Activated CD8-positive, alpha-beta memory T cell treated with anti-CD3 and anti-CD28 coated beads, Interleukin-2, amount 50 U/mL, for 24 hours (primary cell): ENCODE results near the gene FDXACB1.

Experiments used
- DNase-seq: peaks from one replicate; pipeline ENCODE4 v3.0.0-alpha.2; 2020; ENCODE audit errors: extremely low read depth

The FDXACB1 gene

DNA sequence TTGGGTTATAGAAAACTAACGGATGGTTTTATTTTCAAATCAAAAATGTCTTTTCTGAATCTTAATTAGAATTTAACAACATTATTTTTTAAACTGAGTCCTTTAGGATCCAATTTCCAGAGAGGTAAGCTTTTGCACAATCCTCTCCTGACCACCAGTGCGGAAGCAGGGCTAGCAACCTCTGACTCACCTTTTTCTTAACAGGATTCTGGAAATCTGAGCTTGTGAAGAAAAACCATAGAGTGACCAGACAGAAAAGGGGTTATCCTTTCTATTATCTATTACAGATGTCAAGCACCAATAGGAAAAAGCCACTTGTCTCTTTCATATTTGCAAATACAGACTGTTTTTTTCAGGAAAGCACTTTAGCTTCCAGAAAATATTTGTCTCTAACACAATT, 32.9 kb downstream of the FDXACB1 start:
- no peak for DNase-seq

DNA sequence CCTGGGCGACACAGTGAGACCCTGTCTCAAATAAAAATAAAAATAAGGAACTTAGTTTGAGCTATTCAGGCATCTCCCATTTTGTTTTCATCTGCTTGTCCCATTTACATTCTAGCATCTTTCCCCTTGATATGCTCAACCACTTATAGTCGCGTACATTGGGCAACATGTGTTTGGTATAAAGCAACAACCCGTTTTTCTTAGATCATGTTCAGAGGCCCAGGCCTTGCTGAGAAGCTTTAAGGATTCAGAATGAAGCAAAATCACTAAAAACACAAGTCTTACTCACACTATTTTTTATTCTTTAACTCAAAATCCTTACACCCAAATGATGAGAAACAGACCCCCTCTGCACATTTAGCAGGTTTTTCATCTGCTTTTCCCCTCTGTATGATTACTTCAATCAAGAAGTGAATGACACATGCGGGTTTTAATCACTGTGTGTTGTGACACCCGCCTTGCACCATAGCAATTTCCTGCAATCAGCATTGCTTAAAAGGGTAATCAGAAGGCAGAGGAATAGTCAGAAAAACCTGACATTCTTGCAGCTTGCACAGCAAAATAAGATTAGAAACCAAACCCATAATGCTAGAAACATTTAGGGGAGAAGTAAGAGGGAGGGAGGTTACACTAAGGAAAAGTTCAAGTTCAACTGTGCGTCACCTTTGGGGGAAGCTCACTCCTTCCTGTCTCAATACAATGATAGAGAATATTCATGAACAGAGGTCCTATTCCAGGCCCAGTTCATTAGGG, 33.5 kb downstream of the FDXACB1 start:
- DNase-seq, result no peak

DNA sequence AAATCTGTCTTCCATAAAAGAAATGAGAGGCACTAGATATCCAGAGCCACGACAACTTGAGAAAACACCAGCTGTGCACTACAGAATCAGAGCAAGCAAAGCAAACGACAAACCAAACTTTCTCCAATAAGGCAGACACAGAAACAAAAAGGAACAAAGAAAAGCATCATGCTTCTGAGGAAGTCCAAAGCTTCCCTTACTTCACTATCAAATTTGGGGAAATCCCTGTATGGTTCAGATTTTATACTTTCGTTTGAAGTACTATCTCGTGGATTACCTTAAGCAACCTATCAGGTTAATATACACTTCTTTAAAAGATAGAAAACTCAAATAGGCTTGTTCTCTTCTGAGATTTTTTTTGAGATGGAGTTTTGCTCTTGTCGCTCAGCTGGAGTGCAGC, 35.3 kb downstream of the FDXACB1 start:
- no peak for DNase-seq

DNA sequence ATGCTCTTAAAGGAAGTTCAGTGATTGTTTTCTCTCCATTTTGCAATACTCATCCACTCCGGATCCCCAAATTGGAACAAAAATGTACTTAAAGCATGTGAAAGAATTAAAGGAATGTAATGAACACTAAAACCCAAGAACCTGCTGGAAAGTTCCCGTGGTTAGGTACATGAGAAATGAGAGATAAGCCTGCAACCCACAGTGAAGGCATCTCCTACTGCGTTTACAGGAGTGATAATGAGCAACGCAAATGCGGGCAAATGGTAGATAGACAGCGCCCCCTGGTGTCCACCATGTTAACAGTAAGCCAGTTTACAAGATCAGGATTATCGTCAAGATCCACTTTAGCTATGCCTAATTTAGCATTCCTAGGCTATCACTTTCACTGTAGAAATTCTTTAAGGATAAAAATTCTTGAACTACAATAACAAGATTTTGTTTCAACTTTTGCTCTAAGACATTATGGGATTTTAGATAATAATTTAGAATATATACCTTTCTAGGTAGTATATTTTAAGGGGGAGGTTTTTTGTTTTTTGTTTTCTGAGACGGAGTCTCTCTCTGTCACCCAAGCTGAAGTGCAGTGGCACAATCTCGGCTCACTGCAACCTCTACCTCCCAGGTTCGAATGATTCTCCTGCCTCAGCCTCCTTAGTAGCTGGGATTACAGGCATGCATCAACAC, 37.5 kb downstream of the FDXACB1 start:
- peak; percentile 73 for DNase-seq

DNA sequence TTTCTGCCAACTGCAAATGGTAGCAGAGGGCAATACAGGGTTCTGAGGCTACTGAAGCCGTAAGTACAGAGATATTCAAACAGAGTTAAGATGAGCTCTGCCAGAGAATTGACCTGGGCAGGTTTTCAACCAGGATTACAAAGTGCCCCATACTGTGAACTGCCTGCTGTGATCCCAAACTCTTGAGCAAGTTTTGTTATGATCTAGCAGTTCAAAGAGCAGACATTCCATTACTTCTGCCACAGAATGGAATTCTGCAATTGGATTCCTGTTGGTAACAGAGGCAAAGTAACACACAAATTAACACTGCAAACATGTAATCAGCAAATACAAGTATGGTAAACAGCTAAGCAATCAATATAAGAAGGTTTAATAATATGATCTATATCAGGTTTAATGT, 38.8 kb downstream of the FDXACB1 start:
- no peak for DNase-seq

DNA sequence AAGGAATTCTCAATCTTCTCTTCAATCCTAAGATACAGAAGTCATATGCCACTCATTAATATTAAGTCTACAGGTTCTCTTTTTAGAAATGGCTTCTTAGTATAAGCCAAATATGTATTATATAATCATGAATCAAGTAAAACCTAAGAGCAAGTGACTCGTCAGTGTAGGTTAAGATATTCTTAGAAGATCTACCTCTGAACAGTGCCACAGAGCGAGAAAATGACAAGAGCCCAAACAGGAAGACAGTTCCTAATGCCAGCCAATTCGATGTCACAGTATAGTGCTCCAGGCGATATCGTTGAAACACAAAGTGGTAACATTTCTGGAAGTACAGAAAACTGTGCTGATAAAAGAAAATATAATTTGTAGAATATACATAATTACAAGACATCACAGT, 40.9 kb downstream of the FDXACB1 start:
- no peak for DNase-seq

DNA sequence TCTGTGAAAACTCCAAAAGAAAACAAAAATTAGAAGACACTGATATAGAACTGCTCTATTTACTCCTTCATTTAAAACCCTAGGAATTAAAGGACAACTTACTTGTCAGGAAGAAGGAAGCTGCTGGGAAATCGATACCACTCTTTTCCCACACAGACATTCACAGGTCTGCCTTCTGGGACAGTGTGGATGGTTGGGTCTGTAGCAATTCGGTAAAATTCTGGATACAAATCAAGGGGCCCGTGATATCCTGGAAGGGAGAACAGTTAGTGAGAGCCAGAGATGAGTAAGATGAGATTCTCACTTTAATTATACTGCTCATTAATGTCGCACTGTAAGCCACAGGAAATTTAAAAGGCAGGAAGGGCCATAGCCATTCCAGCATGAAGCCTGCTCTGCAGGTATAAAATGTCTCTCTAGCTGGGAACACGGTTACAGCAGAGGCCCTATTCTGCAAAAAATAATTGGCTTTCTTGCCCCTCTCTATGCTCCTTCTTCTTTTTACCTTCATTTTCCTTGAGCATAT, 41.5 kb downstream of the FDXACB1 start:
- no peak for DNase-seq

DNA sequence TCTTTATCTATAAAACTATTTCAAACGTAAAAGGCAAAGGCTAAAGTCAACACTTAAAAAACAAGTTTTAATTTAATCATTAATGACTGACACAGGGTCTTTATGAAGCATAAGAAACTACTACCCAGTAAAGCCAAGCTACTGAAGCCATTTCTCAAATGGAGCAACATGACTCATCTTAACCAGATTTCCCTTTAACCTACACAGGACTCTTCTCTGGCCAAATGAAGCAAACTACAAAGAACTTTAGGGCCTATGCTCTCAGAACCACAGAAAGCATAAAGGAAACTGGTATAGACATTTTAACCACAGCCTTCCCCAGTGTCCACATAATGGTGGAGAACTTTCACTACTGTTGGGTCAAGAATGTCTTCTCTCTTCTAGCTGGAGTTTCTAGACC, 42.2 kb downstream of the FDXACB1 start:
- no peak for DNase-seq

DNA sequence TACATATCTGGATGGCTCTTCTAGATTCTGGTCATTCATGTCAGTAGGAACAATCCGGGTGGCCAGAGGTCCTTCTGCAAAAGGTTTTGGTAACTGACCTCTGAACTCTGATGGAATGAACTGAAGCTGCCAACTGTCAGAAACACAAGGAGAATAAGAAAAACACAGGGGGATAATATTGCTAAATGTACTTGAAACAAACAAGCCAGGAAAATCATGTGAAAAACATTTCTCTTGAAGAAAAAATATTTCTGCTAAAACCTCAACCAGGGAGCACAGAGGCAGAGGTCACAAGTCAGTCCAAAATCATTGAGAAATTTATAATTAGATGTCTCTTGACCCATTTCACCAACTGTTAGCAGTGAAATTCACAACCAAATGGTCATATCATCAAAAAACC, 42.8 kb downstream of the FDXACB1 start:
- DNase-seq, result no peak

DNA sequence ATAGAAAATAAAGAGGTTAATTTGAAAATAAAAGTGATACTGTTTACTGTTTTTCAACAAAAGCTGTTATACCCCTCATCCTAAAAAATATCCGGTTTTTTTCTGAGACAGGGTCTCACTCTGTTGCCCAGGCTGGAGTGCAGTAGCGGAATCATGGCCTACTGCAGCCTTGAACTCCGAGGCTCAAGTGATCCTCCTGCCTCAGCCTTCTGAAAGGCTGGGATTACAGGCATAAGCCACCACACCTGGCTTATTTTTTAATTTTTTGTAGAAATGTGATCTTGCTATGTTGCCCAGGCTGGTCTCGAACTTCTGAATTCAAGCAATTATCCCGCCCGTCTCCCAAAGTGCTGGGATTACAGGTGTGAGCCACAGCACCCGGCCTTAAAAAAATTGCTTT, 43.3 kb downstream of the FDXACB1 start:
- no peak for DNase-seq

DNA sequence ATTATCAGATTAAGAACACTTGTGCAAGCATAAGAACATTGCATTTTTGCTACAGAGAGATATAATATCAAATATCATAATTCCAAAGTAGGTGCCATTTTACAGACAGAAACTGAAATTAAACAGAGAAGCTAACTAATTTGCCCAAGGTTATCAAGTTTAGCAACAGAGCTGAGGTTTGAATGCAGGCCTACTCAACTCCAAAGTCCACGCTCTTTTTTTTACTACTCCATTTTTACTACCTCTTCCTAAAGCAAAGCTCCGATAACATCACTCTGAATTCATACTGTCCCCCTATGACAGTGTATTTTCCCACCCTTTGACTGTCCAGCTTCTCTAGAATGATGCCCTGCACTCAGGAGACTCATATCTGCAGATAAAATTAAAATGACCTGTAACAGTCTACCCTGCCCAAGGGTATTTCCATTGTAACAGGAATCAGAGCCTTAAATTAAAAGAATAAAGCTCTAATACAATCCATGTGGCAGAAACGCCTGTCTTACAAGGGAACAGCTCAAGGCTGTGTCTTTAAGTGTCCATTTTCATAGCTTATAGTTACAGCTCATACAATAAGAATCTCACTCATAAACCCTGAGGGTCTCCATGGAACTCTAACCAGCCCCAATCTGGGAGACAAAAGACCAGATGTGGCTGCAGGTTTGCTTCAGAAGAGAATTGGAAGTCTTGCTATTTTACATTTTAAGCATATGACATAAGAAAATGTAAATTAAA, 44.4 kb downstream of the FDXACB1 start:
- DNase-seq, result no peak

DNA sequence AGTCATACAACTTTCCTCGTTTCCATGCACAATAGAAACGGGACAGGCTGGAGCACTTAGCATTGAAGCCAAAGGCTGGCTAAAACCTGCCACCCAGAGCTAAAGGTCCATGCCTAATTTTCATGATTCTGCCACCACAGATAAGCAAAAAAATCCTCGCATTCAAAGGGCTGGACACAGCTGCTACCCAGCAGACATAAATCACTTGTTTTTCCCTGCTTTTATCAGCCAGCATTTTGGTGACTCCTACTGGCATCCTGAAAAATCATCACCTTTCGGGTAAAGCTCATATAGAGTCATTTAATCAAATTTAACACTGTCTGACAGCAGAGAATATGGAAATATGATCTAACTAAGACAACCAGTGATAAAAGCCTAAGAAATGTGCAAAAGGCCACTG, 45.4 kb downstream of the FDXACB1 start:
- DNase-seq, result no peak

DNA sequence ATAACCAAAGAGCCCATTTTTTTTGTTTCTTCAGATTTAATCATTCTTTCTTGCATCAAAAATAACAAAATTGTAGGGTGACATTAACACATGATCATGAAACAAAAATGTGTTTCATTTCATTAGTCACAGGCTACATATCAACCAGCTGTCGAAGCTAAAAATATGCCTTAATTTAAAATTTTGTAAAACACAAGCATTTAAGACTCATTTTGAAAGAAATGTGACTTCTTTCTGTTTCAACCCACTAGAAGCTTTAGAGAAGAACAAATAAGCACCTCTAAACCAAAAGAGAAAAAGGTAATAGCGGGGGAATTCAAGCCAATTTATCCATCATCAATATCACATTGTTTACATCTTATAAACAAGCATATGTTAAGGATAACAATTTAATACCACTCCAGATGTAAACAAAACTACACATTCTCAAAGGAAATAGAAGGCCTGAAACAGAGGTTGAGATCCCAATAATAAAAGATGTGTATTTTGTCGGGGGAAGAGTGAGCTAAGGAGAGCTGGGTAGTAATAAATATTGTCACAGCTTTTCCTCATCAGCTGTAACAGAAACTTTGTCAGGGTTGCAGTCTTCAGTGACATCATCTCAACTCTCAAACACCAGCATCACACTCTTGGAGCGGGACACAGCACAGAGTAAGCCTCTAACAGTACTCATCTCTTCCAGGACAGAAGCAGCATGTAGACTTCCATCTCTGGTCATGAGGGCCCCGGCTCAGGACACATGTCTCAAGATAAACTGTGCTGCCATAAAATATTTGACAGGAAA, 49.6 kb downstream of the FDXACB1 start:
- no peak for DNase-seq

DNA sequence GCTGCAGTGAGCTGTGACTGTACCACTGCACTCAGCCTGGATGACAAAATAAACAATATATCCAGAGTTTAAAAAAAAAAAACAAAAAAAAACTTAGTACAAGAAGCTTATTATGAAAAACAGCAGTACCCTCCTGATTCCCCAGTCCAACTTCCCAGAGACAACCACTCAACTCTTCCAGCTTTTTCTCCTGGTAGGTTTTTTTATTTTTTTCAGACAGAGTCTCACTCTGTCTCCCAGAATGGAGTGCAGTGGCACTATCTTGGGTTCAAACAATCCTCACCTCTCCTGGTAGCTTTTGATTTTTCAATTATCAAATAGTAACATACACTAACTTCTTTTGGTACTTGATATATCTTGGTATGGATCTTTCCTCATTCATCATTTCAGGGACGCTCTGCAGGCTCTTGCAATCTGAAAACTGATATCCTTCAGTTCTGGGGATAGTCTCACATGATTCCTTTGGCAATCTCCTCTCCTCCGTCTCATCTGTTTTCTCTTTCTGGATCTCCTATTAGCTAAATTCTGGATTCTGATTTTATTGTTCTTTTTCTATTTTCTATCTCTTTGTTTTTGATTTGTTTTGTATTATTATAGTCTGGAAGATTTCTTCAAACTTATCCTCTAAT, 52.5 kb downstream of the FDXACB1 start:
- no peak for DNase-seq
